Skeletal muscle tissue (tissue), 4 donors: ENCODE data around the gene GCDH. TPM values are rescaled to one million over a fixed set of nuclear protein-coding genes. Genes with fewer than 3 reads are reported as not detected.

Experiments used
- H3K27ac ChIP-seq: one replicate; pipeline ENCODE4 v1.7.0; 2013; ENCODE audit warnings: mild to moderate bottlenecking, low read depth, low read length, inconsistent platforms
- H3K27me3 ChIP-seq, 3 donors: one replicate each; pipeline ENCODE4 v1.7.0; 2013; ENCODE audit warnings: low read length in 3 of 3; ENCODE audit not compliant: control insufficient read depth in 3 of 3, insufficient read depth in 3 of 3
- H3K36me3 ChIP-seq, 3 donors: one replicate each; pipeline ENCODE4 v1.7.0; 2013; ENCODE audit warnings: low read length in 3 of 3; ENCODE audit not compliant: control insufficient read depth in 3 of 3, insufficient read depth in 3 of 3
- H3K4me1 ChIP-seq, 3 donors: one replicate each; pipeline ENCODE4 v1.7.0; 2013; ENCODE audit warnings: low read length in 3 of 3, mild to moderate bottlenecking in 3 of 3; ENCODE audit not compliant: control insufficient read depth in 3 of 3, insufficient read depth in 3 of 3
- H3K4me3 ChIP-seq, 3 donors: one replicate each; pipeline ENCODE4 v1.7.0; 2013; ENCODE audit warnings: low read length in 3 of 3
- H3K9ac ChIP-seq, 3 donors: one replicate each; pipeline ENCODE4 v1.7.0; 2013; ENCODE audit warnings: low read length in 3 of 3, mild to moderate bottlenecking in 3 of 3, moderate library complexity in 2 of 3, low read depth in 1 of 3
- H3K9me3 ChIP-seq, 3 donors: one replicate each; pipeline ENCODE4 v1.7.0; 2013; ENCODE audit warnings: low read length in 3 of 3; ENCODE audit not compliant: control insufficient read depth in 3 of 3
- total RNA-seq: library from RNA; depleted of rRNA; stranded (reverse); fragments of >200 nt; gene quantifications from one replicate; pipeline ENCODE4 v1.2.3, GENCODE V29; 2014
- donor health status: Osteomylitis.

The GCDH gene
- total RNA-seq, 1 donor from 2014 or later = 39.7 TPM

DNA sequence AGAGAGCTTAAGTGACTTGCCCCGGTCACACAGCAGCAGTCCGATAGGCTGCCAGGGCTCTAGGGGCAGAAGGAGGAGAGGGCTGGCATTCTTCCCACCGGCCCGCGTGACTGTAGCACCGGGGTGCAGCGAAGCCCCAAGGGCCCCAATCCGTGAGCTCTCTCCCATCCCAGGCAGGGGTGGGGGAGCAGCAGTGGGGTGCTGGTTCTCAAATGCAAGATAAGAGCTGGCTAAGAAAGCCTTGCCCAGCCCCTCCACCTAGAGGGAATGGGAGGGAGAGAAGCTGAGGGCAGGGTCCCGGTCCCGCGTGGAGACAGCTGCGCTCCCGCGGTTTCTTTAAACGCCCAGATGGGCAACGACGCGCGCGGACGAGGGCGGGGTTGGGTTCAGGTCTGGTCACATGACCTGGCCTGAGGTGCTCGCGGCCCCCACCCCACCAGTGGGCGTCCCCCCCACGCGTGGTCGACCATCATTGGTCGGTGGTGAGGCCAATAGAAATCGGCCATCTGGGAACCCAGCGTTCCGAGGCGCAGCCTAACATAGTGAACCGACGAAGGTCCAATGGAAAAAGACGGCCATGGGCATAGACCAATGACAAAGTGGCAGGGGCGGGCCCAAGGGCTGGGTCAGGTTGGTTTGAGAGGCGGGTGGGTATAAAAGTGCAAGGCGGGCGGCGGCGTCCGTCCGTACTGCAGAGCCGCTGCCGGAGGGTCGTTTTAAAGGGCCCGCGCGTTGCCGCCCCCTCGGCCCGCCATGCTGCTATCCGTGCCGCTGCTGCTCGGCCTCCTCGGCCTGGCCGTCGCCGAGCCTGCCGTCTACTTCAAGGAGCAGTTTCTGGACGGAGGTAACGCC, 47.2 kb downstream of the GCDH start, which contains the start of gene CALR:
CALR (plus strand) TSS at position 683 of the 852 bp plus-strand sequence; CDS start at position 754, 71 bp downstream.
- no peaks in the 10 kb centered on the region for H3K9me3 ChIP-seq

GRCh38 chr19:12938779-12939601, 48.0 kb downstream of the GCDH start:
- Histone ChIP-seq H3K9ac (peak overlapping the region; percentile 92 to 97 (median 96)), H3K9me3 (no peaks in the 10 kb centered on the region), H3K4me3 (peak overlapping the region; percentile 95 to 97 (median 95)), H3K4me1 (peaks cover 30 to 49% (median 40%) of the 10 kb centered on the region in 3 donors), H3K27me3 (no peaks in the 10 kb centered on the region), H3K36me3 (peaks cover 36 to 40% (median 37%) of the 10 kb centered on the region in 3 donors), H3K27ac (peak overlapping the region; percentile 92)

More for the DNA sequence above, 47.2 kb downstream of the GCDH start, which contains the start of gene CALR:
- Histone ChIP-seq H3K27ac (peak within 1 kb of the TSS; percentile 92), H3K4me1 (peaks cover 34 to 51% (median 41%) of the 10 kb centered on the region in 3 donors), H3K27me3 (no peaks in the 10 kb centered on the region), H3K9ac (peak within 1 kb of the TSS; percentile 92 to 97 (median 96)), H3K4me3 (peak within 1 kb of the TSS; percentile 95 to 97 (median 95)), H3K36me3 (peaks cover 29 to 33% (median 33%) of the 10 kb centered on the region in 3 donors)

GRCh38 chr19:12939975-12940423, 49.0 kb downstream of the GCDH start:
- Histone ChIP-seq H3K27ac (no peak overlapping the region), H3K9me3 (no peaks in the 10 kb centered on the region), H3K27me3 (no peaks in the 10 kb centered on the region), H3K36me3 (peaks cover 43 to 44% (median 43%) of the 10 kb centered on the region in 3 donors), H3K9ac (peak overlapping the region; percentile 92 to 97 (median 96)), H3K4me3 (peak overlapping the region; percentile 95 to 97 (median 95)), H3K4me1 (peaks cover 28 to 47% (median 38%) of the 10 kb centered on the region in 3 donors)

DNA sequence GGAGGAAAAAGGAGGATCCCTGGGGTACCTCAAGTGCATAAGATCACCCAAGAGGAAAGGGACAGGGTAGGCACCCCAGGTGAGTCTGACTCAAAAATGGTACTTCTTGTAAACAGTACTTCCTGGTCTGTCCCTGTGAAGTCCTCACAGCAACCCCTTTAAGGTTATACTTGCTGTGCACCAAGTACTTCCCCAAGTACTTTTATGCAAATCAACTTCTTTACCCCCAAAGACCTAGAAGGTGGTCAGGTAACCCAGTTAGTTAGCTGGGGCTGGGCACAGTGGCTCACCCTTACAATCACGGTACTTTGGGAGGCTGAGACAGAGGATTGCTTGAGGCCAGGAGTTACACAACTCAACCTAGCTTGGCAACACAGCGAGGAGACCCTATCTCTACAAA, 49.9 kb downstream of the GCDH start:
- Histone ChIP-seq H3K4me3 (no peak overlapping the region), H3K27ac (no peak overlapping the region), H3K9me3 (no peaks in the 10 kb centered on the region), H3K36me3 (peaks cover 43 to 44% (median 43%) of the 10 kb centered on the region in 3 donors), H3K27me3 (no peaks in the 10 kb centered on the region), H3K4me1 (peaks cover 32 to 47% (median 38%) of the 10 kb centered on the region in 3 donors), H3K9ac (no peak overlapping the region)

DNA sequence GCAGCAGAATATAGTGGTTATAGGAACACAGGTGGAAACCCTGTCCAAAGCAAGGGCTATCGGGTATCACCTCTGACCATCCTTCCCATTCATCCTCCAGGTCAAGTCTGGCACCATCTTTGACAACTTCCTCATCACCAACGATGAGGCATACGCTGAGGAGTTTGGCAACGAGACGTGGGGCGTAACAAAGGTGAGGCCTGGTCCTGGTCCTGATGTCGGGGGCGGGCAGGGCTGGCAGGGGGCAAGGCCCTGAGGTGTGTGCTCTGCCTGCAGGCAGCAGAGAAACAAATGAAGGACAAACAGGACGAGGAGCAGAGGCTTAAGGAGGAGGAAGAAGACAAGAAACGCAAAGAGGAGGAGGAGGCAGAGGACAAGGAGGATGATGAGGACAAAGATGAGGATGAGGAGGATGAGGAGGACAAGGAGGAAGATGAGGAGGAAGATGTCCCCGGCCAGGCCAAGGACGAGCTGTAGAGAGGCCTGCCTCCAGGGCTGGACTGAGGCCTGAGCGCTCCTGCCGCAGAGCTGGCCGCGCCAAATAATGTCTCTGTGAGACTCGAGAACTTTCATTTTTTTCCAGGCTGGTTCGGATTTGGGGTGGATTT, 52.6 kb downstream of the GCDH start:
- peaks cover 44 to 61% (median 48%) of the 10 kb centered on the region in 3 donors for H3K4me1 ChIP-seq
- no peaks in the 10 kb centered on the region for H3K9me3 ChIP-seq
- no peaks in the 10 kb centered on the region for H3K27me3 ChIP-seq
- H3K27ac ChIP-seq = no peak overlapping the region
- H3K9ac ChIP-seq = peak overlapping the region in 1 of 3 donors; percentile 33
- no peak overlapping the region for H3K4me3 ChIP-seq
- peaks cover 52 to 54% (median 54%) of the 10 kb centered on the region in 3 donors for H3K36me3 ChIP-seq

DNA sequence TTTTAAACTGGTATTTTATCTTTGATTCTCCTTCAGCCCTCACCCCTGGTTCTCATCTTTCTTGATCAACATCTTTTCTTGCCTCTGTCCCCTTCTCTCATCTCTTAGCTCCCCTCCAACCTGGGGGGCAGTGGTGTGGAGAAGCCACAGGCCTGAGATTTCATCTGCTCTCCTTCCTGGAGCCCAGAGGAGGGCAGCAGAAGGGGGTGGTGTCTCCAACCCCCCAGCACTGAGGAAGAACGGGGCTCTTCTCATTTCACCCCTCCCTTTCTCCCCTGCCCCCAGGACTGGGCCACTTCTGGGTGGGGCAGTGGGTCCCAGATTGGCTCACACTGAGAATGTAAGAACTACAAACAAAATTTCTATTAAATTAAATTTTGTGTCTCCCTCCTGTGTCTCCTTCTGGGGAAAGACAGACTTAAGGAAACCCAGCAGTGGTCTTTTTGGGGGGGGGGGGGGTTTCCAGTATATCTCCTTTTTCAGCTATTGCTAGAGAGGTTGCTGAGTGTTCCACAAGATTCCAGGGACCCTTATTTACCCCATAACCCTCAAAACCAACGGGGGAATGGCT, 53.2 kb downstream of the GCDH start:
- no peak overlapping the region for H3K4me3 ChIP-seq
- H3K9ac ChIP-seq = no peak overlapping the region
- H3K9me3 ChIP-seq = no peaks in the 10 kb centered on the region
- H3K27ac ChIP-seq = no peak overlapping the region
- H3K4me1 ChIP-seq = peaks cover 48 to 61% (median 49%) of the 10 kb centered on the region in 3 donors
- H3K27me3 ChIP-seq = no peaks in the 10 kb centered on the region
- peaks cover 57 to 60% (median 57%) of the 10 kb centered on the region in 3 donors for H3K36me3 ChIP-seq

- H3K27ac ChIP-seq = peak within 1 kb of the TSS; percentile 91
- no peaks in the 10 kb centered on the region for H3K9me3 ChIP-seq
- peaks cover 56 to 59% (median 57%) of the 10 kb centered on the region in 3 donors for H3K36me3 ChIP-seq
- no peaks in the 10 kb centered on the region for H3K27me3 ChIP-seq
- peak within 1 kb of the TSS; percentile 70 to 79 (median 78) for H3K4me3 ChIP-seq
- peaks cover 44 to 56% (median 45%) of the 10 kb centered on the region in 3 donors for H3K4me1 ChIP-seq
- peak within 1 kb of the TSS; percentile 69 to 86 (median 85) for H3K9ac ChIP-seq
Observed at GRCh38 chr19:12945479-12946091, 54.6 kb downstream of the GCDH start, which contains the start of gene RAD23A. Gene RAD23A, plus strand, starts transcription at chr19:12945862. Its CDS starts 87 bp downstream, at chr19:12945949.

DNA sequence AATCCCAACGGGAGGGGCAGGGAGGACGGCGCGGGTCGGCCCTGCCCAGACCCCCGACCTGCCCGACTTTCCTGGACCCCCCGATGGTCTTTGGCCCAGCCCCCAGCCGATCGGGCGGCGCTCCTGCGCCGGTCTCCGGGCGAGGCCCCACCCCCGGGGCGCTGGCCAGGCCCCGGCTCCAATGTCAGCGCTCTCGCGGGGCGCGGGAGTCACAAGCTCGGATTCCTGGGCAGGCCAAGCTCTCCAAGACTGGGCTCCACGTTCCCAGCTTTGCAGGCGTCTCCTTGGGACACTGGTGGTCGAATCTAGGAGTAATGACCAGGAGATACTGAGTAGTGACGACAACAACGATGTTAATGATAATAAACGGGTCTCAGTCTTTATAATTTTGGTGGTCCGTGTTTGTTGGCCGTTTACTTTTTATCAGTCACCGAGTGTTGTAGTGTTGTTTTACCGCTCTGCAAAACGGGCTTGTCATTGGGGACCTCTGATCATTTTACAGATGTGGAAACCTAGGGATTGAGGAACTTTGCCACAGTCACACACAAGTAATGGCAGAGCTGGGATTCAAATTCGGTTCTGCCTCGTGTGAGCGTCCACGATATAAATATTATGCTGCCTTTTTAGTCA, 55.2 kb downstream of the GCDH start:
- H3K36me3 ChIP-seq = peaks cover 52 to 57% (median 56%) of the 10 kb centered on the region in 3 donors
- peak overlapping the region; percentile 70 to 79 (median 78) for H3K4me3 ChIP-seq
- peak overlapping the region; percentile 91 for H3K27ac ChIP-seq
- H3K9me3 ChIP-seq = no peaks in the 10 kb centered on the region
- peak overlapping the region; percentile 69 to 86 (median 85) for H3K9ac ChIP-seq
- peaks cover 39 to 50% (median 40%) of the 10 kb centered on the region in 3 donors for H3K4me1 ChIP-seq
- H3K27me3 ChIP-seq = no peaks in the 10 kb centered on the region
